HG03097 (cell line): ENCODE measurements around the gene PRKAR1B.

Experiments used
- ATAC-seq: cut with Tn5 transposase; IDR thresholded peaks from one replicate; pipeline ENCODE4 v1.9.1; 2021; ENCODE audit not compliant: unreplicated experiment, low FRiP score

Gene PRKAR1B

DNA sequence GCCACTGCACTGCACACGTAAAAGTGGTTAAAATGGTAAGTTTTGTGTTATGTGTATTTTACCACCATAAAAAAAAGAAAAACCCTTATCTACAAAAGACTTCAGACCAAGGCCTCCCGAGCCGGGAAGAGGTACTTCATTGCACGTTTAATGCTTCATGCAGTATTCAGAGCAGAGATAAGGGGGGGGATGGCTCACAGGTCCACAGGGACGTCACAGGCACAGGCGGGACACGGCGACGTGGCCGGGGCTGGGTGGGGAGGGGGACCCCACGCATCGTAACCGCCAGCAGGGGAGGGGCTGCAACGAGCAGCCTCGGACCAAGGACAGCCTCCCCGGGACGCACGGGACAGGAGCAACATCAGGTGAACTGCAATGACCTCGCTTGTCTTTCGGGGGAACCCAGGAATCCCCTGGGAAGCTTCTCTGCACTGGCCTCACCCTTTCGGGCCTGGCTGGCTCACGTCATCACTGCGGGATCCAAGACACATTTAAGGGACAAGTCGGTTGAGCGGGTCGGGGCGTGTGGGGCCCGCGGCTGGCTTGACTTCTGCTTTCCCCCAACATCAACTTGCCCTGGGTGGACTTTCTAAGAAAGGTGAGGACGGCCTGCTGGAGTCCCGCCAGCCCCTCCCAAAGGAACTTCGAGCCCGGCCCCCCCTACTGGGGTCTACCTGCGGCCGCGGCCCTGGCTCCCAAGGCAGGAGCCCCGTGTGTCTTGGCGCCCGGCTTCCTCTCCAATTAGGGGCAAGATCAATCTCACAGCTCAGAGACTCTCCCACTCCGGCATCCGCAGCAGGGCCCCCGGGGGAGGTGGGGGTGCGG is 177.8 kb downstream of the PRKAR1B start:
- ATAC-seq = no peak

DNA sequence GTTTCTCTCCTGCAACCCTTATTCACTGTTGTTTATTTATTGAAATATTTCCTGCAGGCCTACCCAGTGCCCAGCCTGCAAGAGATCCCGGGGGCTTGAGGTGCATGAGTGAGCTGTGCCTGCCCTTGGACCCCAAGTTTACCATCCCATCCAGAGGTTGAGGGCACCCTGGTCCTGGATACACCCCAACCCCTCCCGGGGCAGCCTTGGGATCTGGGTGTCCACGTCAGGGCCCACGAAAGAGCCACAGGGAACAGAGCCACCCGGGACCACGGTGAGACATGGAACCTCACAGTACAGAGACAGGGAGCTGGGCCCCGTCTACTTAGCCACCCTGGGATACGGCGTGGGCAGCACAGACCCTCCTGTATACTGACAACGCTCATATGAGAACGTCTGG is 178.7 kb downstream of the PRKAR1B start:
- no peak for ATAC-seq

DNA sequence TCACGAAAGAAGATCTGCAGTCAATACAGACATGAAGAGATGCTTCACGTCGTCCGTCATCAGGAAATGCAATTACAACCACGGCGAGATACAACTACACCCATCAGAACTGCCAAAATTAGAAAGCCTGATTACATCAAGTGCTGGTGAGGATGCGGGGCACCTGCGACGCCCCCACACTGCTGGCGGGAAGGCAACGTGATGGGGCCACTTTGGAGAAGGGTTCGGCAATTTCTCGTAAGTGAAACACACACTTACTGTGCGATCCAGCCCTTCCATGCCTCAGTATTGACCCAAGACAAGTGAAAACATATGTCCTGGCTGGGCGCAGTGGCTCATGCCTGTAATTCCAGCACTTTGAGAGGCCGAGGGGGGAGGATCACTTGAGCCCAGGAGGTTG is 181.6 kb downstream of the PRKAR1B start:
- no peak for ATAC-seq

DNA sequence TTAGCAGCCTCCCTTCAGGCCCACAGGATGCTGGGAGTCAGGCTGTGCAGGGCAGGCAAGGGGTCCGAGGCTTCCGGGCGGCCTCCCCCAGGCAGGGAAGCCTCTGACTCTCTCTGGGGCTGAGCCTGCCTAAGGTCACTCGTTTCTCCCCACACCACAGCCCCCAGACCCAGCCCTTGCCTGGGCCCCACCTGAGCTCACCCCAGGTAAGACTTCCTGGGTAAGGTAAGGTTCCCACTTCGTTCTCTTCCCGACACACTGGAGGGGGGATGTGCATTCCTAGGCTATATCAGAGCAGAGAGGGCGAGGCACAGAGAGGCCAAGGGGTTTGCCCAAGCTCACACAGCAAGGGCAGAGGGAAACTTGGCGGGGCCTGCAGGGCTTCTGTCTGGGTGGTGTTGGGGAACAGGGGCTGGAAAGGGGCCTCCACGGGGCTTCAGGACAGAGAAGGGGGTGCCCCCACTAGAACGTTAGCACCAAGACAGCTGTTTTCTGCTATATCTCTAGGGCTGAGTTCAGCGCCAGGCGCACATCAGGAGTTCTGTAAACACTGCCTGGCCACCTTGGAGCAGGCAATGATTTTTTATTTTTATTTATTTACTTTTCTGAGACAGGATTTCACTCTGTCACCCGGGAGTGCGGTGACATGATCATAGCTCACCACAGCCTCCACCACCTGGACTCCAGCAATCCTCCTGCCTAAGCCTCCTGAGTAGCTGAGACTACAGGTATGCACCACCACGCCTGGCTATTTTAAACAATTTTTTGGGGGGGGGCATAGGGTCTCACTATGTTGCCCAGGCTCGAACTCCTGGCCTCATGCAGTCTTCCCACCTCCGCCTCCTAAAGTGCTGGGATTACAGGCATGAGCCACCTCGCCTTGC is 182.5 kb downstream of the PRKAR1B start:
- no peak for ATAC-seq

DNA sequence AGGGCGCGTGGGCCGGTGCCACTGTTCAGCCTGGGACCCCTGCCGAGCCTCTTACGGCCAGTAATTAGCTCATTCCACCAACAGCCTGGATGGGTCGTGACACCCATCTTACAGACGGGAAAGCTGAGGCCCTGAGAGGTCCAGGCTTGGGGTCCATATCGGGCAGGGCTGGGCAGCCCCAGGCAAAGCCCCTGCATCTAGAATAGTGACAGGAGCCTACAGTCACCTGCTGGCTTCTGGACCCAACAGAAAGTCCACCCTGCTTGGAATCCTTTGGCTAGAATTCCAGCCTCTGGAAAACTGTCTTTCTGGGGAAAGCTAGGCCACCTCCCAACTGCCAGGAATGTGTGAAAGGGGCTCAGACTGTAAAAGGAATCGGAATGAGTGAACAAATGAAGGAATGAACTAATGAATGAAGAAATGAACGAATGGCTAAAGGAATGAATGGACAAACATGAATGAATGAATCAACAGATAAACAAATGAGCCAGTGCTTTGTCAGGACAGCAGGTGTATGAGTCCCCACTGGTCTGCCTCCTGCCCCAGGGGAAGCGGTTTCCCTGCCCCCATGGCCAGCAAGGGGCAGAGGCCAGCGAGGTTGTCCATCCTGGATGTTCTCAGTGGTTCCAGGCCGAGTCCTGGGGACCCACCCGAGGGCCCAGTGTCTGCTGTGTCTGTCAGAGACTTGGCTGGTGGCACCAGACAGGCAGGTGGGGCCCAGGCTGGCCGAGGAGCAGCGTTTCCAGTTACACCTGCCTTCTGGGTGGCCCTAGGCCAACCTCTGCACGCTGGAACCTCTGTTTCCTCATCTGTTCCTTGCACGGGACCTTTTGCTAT is 183.4 kb downstream of the PRKAR1B start:
- ATAC-seq = no peak

DNA sequence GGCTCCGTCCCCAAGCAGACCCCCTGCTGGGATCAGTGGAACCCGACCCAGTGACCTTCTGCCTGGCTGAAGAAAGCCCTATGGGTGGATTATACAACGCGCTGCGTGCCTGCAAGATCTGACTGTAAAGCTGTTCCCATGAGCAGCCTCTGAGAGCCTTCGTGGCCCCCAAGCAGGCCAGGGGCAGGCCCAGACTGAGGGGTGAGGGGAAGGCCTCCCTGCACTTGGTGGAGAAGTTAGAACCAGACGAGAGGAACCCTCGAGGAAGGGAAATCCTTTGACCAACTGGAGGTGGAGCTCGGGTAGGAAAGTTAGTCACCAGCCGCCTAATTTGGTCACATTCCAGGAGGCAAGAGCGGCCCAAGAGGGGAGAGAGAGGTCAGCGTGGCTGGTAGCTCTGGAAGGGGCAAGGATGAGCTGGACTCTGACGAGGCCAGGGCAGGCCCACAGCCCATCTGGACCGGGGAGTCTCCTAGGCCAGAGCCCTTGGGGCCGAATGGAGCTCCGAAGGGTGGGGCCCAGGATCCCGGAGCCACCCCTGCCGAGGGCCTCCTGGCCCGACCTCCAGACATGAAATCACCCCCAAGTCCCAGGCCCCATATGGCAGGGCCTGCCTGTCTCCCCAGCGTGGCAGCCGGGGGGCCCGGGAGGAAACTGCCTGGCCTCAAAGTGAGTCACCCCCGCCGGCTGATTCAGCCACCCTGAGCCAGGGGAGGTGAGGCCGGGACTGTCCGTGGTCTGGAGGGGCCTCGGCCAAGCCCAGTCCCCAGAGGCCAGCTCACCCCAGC is 184.2 kb downstream of the PRKAR1B start:
- ATAC-seq = no peak

DNA sequence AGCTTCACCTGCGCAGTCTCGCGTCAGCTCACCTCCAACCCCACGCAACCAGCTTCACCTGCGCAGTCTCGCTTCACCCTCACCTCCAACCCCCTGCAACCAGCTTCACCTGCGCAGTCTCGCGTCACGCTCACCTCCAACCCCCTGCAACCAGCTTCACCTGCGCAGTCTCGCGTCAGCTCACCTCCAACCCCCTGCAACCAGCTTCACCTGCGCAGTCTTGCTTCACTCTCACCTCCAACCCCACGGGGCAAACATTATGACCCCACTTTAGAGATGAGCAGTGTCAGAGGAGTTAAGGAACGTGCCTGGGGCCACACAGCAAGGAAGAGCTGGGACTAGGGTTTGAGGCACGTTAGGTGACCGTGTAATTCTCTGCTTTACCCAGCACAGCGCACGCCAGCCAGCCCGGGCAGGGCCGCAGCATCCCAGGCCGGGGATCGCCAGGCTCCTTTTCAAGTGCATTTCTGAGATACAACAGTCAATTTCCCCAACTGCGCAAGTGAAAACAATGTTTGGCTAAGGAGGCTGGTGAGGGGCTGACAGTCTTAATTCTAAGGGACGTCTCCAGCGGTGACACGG is 184.9 kb downstream of the PRKAR1B start:
- ATAC-seq = no peak

DNA sequence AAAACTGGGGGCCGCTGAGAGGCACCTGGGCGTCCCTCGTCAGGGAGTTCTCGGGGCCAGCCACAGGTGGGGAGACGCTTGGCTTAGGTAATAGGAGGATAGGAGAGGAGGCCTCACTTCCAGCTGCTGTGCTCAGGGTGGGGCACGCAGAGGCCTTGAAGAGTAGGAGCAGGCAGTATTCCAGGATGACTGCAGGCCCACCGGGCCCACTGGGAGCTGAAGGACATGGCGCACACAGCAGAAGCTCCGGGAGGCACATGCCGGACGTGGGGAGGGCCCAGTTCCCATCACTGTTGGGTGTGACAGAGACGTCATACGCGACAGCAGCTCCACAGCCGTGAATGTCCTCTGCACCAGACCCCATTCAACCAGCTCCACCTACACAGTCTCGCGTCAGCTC is 185.4 kb downstream of the PRKAR1B start:
- no peak for ATAC-seq

DNA sequence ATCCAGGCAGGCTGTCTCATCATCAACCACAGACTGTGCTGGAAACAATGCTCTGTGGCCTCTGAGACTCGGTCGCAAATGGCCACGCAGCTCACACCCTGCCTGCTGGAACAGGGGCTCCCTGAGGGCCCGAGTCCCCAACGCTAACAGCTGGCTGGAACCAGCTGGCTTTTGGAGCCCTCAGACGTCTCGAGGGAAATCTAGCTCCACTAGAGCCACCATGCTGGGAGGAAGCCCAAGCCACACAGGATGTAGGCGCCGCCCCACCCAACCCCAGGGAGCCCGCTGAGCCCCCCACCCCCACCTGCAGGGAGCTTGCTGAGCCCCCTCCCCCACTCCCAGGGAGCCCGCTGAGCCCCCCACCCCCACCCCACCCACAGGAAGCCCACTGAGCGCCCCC is 186.1 kb downstream of the PRKAR1B start:
- ATAC-seq = no peak

DNA sequence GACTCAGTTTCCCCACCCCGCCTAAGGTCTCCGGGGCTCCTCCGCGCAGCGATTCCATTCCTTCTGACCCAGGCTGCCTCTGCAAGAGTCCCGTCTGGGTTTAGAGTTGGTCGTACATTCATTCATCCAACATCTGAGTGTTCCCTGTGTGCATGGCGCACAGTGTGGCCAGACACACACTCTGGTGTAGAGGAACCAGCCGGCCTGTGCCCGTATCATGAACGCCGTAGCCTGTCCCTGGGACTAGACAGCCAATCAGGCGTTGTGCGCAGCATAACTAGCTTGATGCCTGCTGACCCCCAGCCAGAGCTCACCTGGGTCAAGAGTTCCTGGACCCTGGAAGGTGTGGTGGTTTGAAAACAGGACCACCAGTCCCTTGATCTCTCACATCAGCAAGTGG is 186.5 kb downstream of the PRKAR1B start:
- no peak for ATAC-seq

DNA sequence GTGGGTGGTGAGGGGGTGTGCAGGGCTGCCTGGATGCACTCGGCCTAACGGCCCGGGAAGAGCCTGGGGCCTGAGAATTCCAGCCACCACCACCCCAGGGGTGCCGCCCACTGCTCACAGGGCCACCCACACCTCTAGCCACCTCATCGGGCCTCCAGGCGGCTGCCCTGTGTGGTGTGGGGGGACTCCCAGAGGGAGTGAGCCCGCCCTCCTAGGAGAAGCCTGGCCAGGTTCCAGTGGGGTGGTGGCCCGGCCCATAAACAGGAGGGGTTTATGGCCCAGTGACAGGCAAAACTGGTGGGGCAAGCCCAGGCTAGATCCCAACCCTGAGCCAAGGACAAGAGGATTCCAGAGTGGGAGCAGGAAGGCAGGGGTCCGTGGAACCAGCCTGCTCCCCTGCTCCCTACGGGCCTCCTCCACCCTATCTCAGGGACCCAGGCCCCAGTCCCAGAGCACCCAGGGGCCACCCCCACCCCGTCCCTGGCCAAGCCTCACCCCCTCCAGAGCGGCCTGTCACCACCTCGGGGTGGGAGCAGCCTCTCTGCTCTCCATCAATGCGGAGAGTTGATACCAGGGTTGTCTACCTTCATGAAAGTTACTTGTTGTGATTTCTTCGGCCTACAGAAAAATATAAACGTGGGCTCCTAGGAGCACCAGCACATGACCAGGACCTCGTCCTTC is 187.2 kb downstream of the PRKAR1B start:
- ATAC-seq = no peak

DNA sequence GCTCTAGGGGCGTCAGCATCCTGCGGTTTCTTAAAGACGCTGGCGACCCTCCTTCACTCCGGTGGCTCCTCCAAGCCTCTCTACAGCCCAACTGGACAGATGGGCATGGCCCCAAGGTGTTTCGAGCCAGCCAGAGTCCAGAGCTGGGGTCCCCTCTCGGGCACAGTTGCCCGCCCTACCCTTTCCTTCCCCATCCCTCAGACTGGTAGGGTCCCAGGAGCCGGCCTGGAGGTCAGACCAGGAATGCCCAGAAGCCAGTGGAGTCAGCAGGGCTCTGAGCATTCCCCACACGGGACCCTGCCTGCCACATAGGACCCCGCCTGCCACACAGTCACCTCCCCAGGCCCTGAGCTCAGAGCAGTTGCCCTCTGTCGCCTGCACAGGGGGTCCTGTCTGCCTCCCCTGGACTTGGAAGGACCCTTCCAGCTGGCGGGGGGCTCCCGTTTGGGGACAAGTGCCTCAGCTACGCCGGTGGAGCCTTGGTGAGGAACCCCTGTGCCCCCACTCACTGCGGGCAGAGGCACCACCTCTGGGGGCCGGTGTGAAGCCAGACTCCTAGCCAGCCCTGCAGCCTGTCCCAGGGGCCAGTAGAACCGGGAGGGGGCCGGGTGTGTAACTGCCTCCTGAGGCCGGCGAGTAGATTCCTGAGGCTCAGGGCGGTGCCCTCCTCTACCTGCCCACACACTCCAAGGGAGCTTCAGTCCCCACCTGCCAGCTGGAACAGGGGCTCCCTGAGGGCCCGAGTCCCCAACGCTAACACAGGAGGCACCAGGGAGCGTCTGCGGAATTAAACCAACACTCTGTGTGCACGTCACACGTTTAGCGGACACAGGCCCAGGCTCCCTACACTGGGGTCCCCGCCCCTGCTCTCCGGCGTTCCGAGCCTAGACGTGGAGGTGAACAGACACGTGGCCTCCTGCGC is 188.1 kb downstream of the PRKAR1B start:
- no peak for ATAC-seq

DNA sequence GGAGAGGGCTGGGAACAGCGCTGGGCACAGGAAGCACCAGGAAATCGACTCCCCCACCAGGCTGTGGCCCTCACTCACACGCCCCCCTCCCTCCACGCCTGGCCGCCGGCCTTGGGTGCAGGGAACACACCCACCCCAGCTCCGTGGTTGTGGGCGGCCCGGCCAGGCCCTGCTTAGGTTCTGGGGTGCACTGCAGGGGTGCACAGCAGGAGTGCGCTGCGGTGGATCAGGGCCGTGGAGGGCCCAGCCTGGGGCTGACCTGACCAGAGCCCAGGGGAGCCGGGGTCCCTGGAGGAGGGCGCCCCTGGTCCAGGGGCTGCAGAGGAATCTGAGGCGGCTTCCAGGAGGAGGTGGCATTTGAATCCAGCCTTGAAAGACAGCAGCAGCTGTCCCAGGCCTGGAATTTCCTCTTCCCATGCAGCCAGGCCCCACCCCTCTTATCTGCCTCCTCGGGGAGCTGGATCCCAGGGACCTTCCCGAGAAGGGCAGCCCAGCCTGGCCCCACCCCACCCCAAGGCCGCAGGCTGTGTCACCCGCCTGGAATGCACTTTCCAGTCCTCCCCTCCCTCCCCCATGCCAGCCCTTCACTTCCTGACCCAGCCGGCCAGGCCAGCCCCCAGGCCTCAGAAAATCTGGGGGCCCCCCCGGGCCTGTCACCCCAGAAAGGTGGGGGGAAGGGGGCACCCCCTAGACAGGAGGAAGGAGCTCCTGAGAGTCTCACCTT is 189.0 kb downstream of the PRKAR1B start:
- ATAC-seq = no peak

DNA sequence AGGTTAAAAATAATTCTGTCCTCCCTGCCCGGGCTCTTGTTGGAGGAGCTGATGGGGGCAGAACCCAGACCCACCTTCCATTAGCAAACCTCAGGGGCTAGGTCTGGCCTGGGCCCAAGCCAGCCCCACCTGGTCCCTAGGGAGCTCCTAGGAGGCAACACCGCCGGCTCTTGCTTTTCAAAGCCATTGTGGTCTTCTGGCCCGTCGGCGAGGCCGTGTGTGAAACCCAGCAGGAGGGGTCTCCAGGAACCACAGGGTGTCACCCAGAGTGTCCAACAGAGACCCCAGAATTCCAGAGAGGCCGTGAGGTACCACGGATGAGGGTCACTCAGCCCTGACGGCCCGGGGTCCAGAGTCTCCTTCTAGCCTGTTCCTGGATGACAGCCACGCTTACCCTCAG is 190.8 kb downstream of the PRKAR1B start:
- ATAC-seq = no peak

DNA sequence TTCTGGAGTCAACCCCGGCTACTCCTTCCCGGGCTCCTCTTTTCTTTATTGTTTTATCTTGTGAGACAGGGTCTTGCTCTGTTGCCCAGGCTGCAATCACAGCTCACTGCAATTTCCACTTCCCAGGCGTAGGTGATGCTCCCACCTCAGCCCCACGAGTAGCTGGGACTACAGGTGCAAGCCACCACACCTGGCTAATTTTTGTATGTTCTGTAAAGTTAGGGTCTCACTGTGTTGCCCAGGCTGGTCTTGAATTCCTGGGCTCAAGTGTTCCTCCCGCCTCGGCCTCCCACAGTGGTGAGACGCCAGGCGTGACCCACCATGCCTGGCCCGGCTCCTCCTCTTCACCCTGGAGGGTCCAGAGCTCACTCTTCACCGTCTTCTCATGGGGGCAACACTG is 192.1 kb downstream of the PRKAR1B start:
- ATAC-seq = no peak

DNA sequence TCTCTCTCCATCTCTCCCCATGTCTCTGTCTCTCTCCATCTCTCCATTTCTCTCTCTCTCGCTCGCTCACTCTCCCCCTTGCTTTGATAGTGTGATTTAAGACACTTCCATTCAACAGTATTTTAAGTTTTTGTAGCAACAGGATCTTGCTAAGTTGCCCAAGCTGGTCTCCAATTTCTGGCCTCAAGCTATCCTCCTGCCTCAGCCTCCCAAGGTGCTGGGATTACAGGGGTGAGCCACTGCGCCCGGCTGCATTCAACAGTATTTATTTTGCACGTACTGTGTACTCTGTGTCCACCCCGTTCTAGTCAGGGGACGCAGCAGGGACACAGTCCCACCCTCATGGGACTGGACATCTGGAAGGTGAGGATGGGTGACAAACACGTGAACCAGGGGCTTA is 193.0 kb downstream of the PRKAR1B start:
- no peak for ATAC-seq

DNA sequence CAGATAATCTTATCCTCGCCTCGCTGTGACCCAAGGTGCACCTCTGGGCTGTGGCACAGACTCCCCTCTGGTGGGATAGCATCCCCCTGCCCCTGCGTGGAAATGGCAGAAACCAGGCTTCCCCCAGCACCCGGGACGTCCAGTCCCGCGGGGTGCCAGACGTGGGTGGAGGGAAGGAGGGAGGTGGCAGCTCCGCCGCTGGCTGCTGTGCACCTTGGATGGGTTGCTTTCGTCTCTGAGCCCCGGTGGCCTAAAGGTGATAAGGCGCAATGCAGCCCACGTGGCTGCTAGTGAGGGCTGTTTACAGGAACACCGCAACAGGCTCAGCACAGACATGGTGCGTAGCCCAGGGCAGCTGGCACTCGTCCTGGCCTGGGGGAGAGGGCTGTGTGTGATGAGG is 193.8 kb downstream of the PRKAR1B start:
- ATAC-seq = no peak
